ENCODE measurements around the gene EIF3F.

- TF ChIP-seq EZH2 (IDR thresholded peaks at IDR 0.05; ENCODE audit: low read depth), result no peak
- TF ChIP-seq CTCF (conservative IDR thresholded peaks at IDR 0.05), result no peak
These were observed 47.0 kb downstream of the EIF3F start for GRCh38 chr11:8034106-8034585.

All from PC-9 (cell line).